Left ventricle myocardium inferior (tissue), 1 donor: ENCODE data around the gene ACLY. TPM values are rescaled to one million over a fixed set of nuclear protein-coding genes. Genes with fewer than 3 reads are reported as not detected.

Experiments used
- DNase-seq: peaks from one replicate; pipeline ENCODE4 v3.0.0-alpha.2; 2020
- H3K27ac ChIP-seq: fragments of 200-600 bp; replicated peaks from 2 replicates; pipeline ENCODE4 v1.8.0; 2021
- H3K27me3 ChIP-seq: fragments of 200-600 bp; 2 replicates; pipeline ENCODE4 v1.8.0; 2021; ENCODE audit warnings: low read depth
- H3K36me3 ChIP-seq: fragments of 200-600 bp; 2 replicates; pipeline ENCODE4 v1.8.0; 2021
- H3K4me1 ChIP-seq: fragments of 200-600 bp; 2 replicates; pipeline ENCODE4 v1.8.0; 2021
- H3K4me3 ChIP-seq: fragments of 200-600 bp; 2 replicates; pipeline ENCODE4 v1.8.0; 2021; ENCODE audit warnings: mild to moderate bottlenecking, moderate library complexity
- H3K9me3 ChIP-seq: fragments of 200-600 bp; replicated peaks from 2 replicates; pipeline ENCODE4 v1.8.0; 2021
- intact Hi-C: fragments of 100-400 bp; cut with micrococcal nuclease; formaldehyde crosslinking; loops from one replicate; pipeline ENCODE4 v1.11.0; 2022
- total RNA-seq: library from RNA; stranded (reverse); fragmentation: NEBNext Ultra II Directional; extraction: Animal tissue kit (Norgen Biotek cat#: 25700); gene quantifications from one replicate; pipeline ENCODE4 v1.2.1, GENCODE V29; 2021
- TF ChIP-seq, protein P1 (sequence below): fragments of 200-600 bp; IDR thresholded peaks from 2 replicates; pipeline ENCODE4 v1.8.0; 2021; ENCODE audit warnings: antibody characterized with exemption, mild to moderate bottlenecking, borderline replicate concordance
- donor health status: DM: no; HTN: yes; CAD: no; lungs with severe emphysema.

The ACLY gene
- total RNA-seq, 1 donor from 2014 or later, result 23.5 TPM

DNA sequence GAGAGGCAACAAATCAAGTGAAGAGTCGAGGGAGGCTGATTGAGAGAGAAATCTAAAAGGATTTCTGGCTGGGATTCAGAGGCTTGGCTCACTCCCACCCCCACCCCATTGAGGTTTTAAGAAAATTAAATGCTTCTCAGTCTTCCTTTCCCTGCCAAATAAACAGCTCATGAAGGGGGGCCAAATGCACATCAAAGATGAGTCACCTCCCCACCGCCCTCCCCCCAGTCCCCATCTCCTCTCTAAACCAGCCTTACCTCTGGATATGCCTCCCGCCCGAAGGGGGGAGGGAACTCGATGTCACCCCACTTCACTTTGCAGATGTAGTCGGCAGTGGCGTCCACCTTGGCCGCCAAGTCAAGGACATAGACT is 11.6 kb downstream of the ACLY start:
- intact Hi-C loops, result no loop called here

DNA sequence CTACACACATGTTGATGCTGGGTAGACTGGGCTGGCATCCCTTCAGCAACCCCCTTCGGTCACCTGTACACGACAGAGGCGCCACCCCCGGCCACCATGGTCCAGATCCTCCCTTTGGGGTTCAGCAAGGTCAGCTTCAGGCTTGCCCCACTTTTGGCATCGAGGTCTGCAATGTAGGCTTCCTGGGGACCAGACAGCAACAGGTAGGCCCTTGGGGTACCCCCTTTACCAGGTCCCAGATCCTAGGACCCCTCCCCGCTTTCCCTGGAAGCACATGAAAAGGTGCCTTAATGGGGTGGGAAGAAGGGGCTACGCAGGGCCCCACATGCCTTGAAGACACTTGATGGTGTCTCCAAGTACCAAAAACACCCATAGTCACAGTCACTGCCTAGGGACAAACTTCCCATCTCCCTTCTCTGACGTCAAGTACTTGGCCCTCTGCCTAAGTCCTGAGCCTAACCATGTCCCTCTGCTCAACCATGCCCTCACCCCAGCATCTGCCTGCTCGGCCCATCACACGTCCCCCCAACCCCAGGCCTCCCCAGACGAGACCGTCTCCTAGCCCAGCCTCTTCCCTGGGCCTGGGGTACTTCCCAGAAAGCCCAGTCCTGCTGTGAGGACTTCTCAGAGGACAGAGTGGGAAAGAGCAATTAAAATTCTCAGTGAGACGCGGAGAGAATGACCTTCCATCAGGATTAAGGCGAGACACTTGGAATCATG is 12.1 kb downstream of the ACLY start:
- no peak for DNase-seq
- intact Hi-C loops, result no loop called here

More for the DNA sequence above, 11.6 kb downstream of the ACLY start:
- H3K36me3 ChIP-seq, result peaks cover 93% of the 10 kb centered on the region
- no peaks in the 10 kb centered on the region for H3K27me3 ChIP-seq
- H3K27ac ChIP-seq, result no peak overlapping the region
- no peaks in the 10 kb centered on the region for H3K9me3 ChIP-seq
- no peak overlapping the region for H3K4me3 ChIP-seq
- TF ChIP-seq, protein P1, sequence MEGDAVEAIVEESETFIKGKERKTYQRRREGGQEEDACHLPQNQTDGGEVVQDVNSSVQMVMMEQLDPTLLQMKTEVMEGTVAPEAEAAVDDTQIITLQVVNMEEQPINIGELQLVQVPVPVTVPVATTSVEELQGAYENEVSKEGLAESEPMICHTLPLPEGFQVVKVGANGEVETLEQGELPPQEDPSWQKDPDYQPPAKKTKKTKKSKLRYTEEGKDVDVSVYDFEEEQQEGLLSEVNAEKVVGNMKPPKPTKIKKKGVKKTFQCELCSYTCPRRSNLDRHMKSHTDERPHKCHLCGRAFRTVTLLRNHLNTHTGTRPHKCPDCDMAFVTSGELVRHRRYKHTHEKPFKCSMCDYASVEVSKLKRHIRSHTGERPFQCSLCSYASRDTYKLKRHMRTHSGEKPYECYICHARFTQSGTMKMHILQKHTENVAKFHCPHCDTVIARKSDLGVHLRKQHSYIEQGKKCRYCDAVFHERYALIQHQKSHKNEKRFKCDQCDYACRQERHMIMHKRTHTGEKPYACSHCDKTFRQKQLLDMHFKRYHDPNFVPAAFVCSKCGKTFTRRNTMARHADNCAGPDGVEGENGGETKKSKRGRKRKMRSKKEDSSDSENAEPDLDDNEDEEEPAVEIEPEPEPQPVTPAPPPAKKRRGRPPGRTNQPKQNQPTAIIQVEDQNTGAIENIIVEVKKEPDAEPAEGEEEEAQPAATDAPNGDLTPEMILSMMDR, result no peak
- no peaks in the 10 kb centered on the region for H3K4me1 ChIP-seq
- DNase-seq, result no peak

DNA sequence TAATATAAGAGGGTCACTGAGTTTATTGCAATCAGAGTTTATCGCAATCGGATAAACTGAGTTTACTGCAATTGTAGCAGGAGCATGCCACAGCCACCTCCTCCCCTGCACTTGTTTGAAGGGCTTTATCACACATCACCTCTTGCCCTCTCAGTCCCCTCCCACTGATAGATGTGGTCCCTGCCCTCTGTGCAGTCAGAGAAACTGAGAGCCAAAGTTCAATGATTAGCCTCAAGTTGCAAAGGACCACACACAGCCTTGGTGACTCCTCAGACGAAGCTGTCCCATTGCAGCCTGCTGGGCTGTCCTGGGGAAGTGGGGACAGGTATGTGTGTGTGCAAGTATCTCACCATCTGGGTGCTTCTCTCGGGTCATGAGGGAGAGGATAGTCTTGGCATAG is 13.6 kb downstream of the ACLY start:
- no peaks in the 10 kb centered on the region for H3K27me3 ChIP-seq
- peaks cover 92% of the 10 kb centered on the region for H3K36me3 ChIP-seq
- no peak overlapping the region for H3K27ac ChIP-seq
- H3K9me3 ChIP-seq, result no peaks in the 10 kb centered on the region
- intact Hi-C loops, result no loop called here
- no peaks in the 10 kb centered on the region for H3K4me1 ChIP-seq
- H3K4me3 ChIP-seq, result no peak overlapping the region
- TF ChIP-seq, protein P1, result no peak
- DNase-seq, result no peak

More for the DNA sequence above, 12.1 kb downstream of the ACLY start:
- TF ChIP-seq, protein P1, result no peak
- no peak overlapping the region for H3K4me3 ChIP-seq
- H3K9me3 ChIP-seq, result no peaks in the 10 kb centered on the region
- peaks cover 93% of the 10 kb centered on the region for H3K36me3 ChIP-seq
- H3K27me3 ChIP-seq, result no peaks in the 10 kb centered on the region
- no peaks in the 10 kb centered on the region for H3K4me1 ChIP-seq
- no peak overlapping the region for H3K27ac ChIP-seq

DNA sequence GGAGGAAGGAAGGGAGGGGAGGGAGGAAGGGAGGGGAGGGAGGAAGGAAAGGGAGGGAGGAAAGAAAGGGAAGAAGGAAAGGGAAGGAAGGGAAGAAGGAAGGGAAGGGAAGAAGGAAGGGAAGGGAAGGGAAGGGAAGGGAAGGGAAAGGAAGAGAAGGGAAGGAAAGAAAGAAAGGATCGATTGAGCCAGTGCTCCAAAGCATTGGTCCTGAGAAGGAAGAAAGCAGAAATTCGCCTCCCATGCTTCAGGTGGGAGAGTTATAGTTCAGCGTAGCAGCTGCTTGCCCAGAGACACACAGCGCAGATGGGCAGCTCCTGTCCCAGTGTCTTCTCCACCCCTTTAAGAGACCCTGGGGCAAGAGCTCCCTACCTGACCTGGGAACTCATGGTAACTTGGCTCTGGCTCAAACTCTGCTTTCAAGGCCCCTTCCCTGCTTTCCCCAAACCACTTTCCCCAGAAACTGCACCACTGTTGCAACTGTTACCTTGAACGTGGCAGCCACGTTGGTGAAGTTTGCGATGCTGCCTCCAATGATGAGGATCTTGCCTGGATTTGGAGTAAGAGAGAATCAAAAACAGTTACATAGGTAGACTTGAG is 14.4 kb downstream of the ACLY start:
- H3K4me3 ChIP-seq, result no peak overlapping the region
- DNase-seq, result no peak
- H3K4me1 ChIP-seq, result no peaks in the 10 kb centered on the region
- intact Hi-C loops, result no loop called here
- no peak overlapping the region for H3K27ac ChIP-seq
- H3K9me3 ChIP-seq, result no peaks in the 10 kb centered on the region
- peaks cover 92% of the 10 kb centered on the region for H3K36me3 ChIP-seq
- TF ChIP-seq, protein P1, result no peak
- H3K27me3 ChIP-seq, result no peaks in the 10 kb centered on the region

DNA sequence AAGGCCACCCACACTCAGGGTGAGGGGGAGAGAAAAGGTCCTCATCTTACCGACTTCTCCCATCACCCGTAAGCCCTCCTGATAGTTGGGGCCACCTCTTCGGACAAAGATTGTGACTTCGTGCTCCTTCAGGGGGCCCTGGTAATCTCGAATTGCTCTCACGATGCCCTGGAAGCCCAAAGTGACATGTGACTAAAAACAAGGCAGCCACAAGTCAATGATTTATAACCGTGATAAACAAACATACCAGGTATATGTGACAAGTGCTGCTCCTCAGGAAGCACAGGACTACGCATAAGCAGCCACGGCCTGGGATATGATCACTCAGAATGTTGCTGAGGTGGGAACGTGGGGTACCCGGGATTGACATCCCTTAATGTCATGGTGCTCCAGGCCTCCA is 17.1 kb downstream of the ACLY start:
- Histone ChIP-seq H3K36me3 (peaks cover 94% of the 10 kb centered on the region), H3K9me3 (no peaks in the 10 kb centered on the region), H3K4me3 (no peak overlapping the region), H3K27me3 (no peaks in the 10 kb centered on the region), H3K4me1 (no peaks in the 10 kb centered on the region), H3K27ac (no peak overlapping the region)
- intact Hi-C loops, result no loop called here
- TF ChIP-seq, protein P1, result no peak
- no peak for DNase-seq
